ENCODE results near the gene ELOVL7. TPM values are rescaled to one million over a fixed set of nuclear protein-coding genes. Genes with fewer than 3 reads are reported as not detected.

Gene ELOVL7
- total RNA-seq, 1 donor from 2014 or later: 22.1 TPM

DNA sequence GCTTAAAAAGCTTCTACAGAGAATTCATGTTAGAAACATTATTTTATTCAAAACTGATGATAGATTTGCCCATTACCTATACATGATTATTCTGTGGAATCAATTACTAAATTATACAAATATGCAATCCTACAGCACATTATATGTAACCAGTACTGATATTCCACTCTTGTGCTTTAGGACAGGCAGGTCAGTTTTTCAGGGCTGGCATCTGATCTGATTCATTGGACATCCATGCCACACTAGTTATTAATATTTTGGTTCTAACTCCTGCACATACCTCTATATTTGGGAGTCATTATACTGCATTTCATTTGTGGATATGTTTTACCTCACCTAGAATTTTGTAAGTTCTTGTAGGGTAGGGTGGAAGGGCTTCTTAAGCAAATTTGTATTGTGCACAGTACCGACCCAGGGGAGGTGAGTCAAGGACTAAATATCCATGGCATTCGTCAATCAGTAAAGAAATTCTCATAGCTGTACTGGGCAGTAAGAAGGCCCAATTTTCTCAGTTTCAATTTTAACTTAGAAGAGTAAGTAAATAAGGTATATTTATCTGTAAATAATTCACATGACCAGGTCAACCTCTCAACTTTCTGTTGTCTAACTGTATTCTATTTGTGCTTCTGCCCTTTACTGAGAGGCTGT is 33.5 kb downstream of the ELOVL7 start:
- TF ChIP-seq, protein P1, sequence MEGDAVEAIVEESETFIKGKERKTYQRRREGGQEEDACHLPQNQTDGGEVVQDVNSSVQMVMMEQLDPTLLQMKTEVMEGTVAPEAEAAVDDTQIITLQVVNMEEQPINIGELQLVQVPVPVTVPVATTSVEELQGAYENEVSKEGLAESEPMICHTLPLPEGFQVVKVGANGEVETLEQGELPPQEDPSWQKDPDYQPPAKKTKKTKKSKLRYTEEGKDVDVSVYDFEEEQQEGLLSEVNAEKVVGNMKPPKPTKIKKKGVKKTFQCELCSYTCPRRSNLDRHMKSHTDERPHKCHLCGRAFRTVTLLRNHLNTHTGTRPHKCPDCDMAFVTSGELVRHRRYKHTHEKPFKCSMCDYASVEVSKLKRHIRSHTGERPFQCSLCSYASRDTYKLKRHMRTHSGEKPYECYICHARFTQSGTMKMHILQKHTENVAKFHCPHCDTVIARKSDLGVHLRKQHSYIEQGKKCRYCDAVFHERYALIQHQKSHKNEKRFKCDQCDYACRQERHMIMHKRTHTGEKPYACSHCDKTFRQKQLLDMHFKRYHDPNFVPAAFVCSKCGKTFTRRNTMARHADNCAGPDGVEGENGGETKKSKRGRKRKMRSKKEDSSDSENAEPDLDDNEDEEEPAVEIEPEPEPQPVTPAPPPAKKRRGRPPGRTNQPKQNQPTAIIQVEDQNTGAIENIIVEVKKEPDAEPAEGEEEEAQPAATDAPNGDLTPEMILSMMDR (IDR thresholded peaks at IDR 0.05; ENCODE audit: insufficient read depth, low read length, severe bottlenecking): no peak
- DNase-seq (ENCODE audit: low read depth): peak; percentile 61
- FAIRE-seq: no peak

DNA sequence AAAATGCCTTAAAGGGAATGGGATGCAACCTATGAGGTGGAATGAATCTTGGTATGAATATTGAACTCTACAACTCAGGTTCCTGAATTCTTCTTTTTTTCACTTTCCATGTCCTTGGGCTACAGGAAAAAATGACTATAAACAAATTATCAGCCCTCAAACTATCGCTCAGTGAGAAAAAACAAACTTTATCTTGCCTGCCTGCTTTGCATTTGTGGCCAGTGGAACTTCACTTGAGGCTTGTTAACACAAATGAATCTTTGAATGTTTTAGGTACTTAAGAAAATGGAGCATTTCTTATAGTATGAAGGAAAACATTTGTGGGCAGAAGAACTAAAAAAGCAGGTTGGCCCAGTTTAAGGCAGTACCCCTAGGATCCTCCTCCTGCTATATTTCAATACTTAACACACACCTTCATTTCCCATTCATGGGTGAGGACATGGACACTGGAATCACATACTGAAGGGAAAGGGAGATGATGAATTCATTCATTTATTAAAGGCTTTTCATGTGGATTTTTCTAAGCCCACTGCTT is 34.1 kb downstream of the ELOVL7 start:
- TF ChIP-seq, protein P1 (IDR thresholded peaks at IDR 0.05; ENCODE audit: insufficient read depth, low read length, severe bottlenecking): no peak
- Histone ChIP-seq H3K27me3 (ENCODE audit: control insufficient read depth, insufficient read depth, low read length) (no peaks in the 10 kb centered on the region), H3K4me3 (ENCODE audit: low read depth, low read length) (no peak overlapping the region), H3K36me3 (ENCODE audit: control insufficient read depth, insufficient read depth, low read length) (no peaks in the 10 kb centered on the region)
- no peak for FAIRE-seq
- DNase-seq (ENCODE audit: low read depth): no peak

More for the DNA sequence above, 33.5 kb downstream of the ELOVL7 start:
- H3K27me3 ChIP-seq (ENCODE audit: control insufficient read depth, insufficient read depth, low read length): no peaks in the 10 kb centered on the region
- H3K4me3 ChIP-seq (ENCODE audit: low read depth, low read length): no peak overlapping the region
- H3K36me3 ChIP-seq (ENCODE audit: control insufficient read depth, insufficient read depth, low read length): no peaks in the 10 kb centered on the region

DNA sequence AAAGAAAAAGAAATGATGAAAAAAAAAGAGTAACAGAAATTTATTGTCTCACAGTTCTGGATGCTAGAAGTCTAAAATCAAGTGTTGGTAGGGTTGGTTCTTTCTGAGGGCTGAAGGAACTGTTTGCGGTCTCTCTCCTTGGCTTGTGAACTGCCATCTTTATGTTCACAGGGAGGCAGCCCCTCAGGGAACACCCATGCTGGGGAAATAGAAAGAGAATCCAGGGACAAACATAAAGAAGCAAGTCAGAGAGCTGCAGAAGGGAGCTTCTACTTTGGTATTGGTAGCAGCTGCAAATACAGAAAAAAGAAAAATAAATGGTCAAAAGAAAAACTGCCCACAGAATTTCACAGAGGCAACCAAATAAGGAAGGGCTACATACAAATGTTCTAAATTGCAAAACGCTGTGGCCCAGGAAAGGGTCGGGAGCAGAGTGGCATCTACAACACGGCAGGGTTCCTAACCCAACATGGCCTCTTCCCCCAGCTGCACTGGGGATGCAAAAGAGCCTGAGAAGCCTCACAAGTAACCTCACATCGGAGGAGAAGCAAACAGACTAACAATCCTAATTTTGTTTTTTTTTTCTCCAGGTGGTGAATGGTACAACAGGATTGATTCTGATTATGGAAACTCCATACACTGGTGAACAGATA is 37.4 kb downstream of the ELOVL7 start:
- H3K4me3 ChIP-seq (ENCODE audit: low read depth, low read length): no peak overlapping the region
- no peak for DNase-seq (ENCODE audit: low read depth)
- TF ChIP-seq, protein P1 (IDR thresholded peaks at IDR 0.05; ENCODE audit: insufficient read depth, low read length, severe bottlenecking): no peak
- no peaks in the 10 kb centered on the region for H3K36me3 ChIP-seq (ENCODE audit: control insufficient read depth, insufficient read depth, low read length)
- no peak for FAIRE-seq
- no peaks in the 10 kb centered on the region for H3K27me3 ChIP-seq (ENCODE audit: control insufficient read depth, insufficient read depth, low read length)

DNA sequence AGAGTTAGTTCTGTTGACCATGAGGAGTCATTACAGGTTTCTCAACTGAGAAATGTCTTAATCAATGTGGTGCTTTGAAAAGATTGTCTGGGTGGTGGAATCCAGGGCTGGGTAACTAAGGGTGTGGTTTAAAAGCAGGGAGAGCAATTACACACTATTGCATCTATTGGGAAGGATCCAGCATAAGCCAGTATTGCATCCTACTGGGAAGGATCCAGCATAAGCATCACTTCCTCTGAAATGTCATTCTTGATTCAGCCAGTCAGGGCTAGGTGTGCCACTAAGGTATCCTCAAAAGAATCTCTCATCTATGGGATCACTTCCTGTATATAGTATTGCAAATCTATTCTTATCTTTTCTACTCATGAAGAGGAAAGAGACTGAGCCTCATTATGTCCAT is 38.6 kb downstream of the ELOVL7 start:
- Histone ChIP-seq H3K27me3 (ENCODE audit: control insufficient read depth, insufficient read depth, low read length) (no peaks in the 10 kb centered on the region), H3K36me3 (ENCODE audit: control insufficient read depth, insufficient read depth, low read length) (no peaks in the 10 kb centered on the region), H3K4me3 (ENCODE audit: low read depth, low read length) (no peak overlapping the region)
- TF ChIP-seq, protein P1 (IDR thresholded peaks at IDR 0.05; ENCODE audit: insufficient read depth, low read length, severe bottlenecking): no peak
- DNase-seq (ENCODE audit: low read depth) (peak; percentile 64), FAIRE-seq (peak; percentile 70)

DNA sequence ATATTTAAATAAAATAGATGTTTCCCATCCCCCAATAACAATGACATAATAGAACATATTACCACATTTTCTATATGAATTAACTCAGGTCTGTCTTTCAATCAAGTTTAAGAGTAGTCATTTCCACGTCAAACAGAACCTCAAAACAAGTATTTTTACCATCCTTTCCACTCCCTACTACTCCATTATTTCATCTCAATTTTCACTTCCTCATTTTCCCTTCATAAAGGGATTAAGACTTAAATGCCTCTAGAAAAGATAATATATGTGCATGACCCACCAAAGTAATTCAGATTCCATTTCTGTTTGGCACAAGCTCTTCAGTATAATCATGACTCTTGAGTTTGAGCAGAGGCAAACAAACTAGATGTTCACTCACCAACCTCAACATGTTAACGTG is 40.4 kb downstream of the ELOVL7 start:
- FAIRE-seq (no peak), DNase-seq (ENCODE audit: low read depth) (no peak)
- H3K4me3 ChIP-seq (ENCODE audit: low read depth, low read length): no peak overlapping the region
- TF ChIP-seq, protein P1 (IDR thresholded peaks at IDR 0.05; ENCODE audit: insufficient read depth, low read length, severe bottlenecking): no peak
- no peaks in the 10 kb centered on the region for H3K27me3 ChIP-seq (ENCODE audit: control insufficient read depth, insufficient read depth, low read length)
- H3K36me3 ChIP-seq (ENCODE audit: control insufficient read depth, insufficient read depth, low read length): no peaks in the 10 kb centered on the region

Measured in bronchial epithelial cell (primary cell).